ENCODE data around the gene BANF2.

BANF2 gene

GRCh38 chr20:17710379-17711266 is 10.9 kb downstream of the BANF2 start:
- DNase-seq (ENCODE audit: low read depth) = peak; percentile 5

GRCh38 chr20:17711267-17711627 is 11.5 kb downstream of the BANF2 start:
- no peak for DNase-seq (ENCODE audit: low read depth)

GRCh38 chr20:17712201-17712600 is 12.4 kb downstream of the BANF2 start:
- no peak for DNase-seq (ENCODE audit: low read depth)

GRCh38 chr20:17712708-17713107 is 12.9 kb downstream of the BANF2 start:
- no peak for DNase-seq (ENCODE audit: low read depth)

GRCh38 chr20:17714597-17714996 is 14.8 kb downstream of the BANF2 start:
- DNase-seq (ENCODE audit: low read depth) = no peak

- DNase-seq (ENCODE audit: low read depth) = no peak
These were observed 15.3 kb downstream of the BANF2 start for GRCh38 chr20:17715075-17715474.

GRCh38 chr20:17716331-17716730 is 16.6 kb downstream of the BANF2 start:
- DNase-seq (ENCODE audit: low read depth) = no peak

GRCh38 chr20:17720755-17721154 is 21.0 kb downstream of the BANF2 start:
- no peak for DNase-seq (ENCODE audit: low read depth)

- DNase-seq (ENCODE audit: low read depth) = no peak
These were observed 22.2 kb downstream of the BANF2 start for GRCh38 chr20:17721802-17722486.

GRCh38 chr20:17722493-17723300 is 22.9 kb downstream of the BANF2 start:
- DNase-seq (ENCODE audit: low read depth) = no peak

GRCh38 chr20:17723301-17723691 is 23.5 kb downstream of the BANF2 start:
- no peak for DNase-seq (ENCODE audit: low read depth)

- no peak for DNase-seq (ENCODE audit: low read depth)
These were observed 25.5 kb downstream of the BANF2 start for GRCh38 chr20:17725094-17725835.

GRCh38 chr20:17726902-17727301 is 27.1 kb downstream of the BANF2 start:
- no peak for DNase-seq (ENCODE audit: low read depth)

- DNase-seq (ENCODE audit: low read depth) = no peak
These were observed 27.6 kb downstream of the BANF2 start for GRCh38 chr20:17727351-17727750.

- no peak for DNase-seq (ENCODE audit: low read depth)
These were observed 28.3 kb downstream of the BANF2 start for GRCh38 chr20:17728074-17728473.

- DNase-seq (ENCODE audit: low read depth) = no peak
These were observed 30.3 kb downstream of the BANF2 start for GRCh38 chr20:17730071-17730470.

GRCh38 chr20:17731233-17731632 is 31.5 kb downstream of the BANF2 start:
- DNase-seq (ENCODE audit: low read depth) = no peak

GRCh38 chr20:17732907-17733521 is 33.2 kb downstream of the BANF2 start:
- DNase-seq (ENCODE audit: low read depth) = no peak

- no peak for DNase-seq (ENCODE audit: low read depth)
These were observed 34.1 kb downstream of the BANF2 start for GRCh38 chr20:17733767-17734304.

- DNase-seq (ENCODE audit: low read depth) = no peak
These were observed 34.6 kb downstream of the BANF2 start for GRCh38 chr20:17734374-17734773.

GRCh38 chr20:17735206-17735804 is 35.5 kb downstream of the BANF2 start:
- no peak for DNase-seq (ENCODE audit: low read depth)

Measured in CMK (cell line).